ENCODE results near the gene SPECC1. TPM values are rescaled to one million over a fixed set of nuclear protein-coding genes. Genes with fewer than 3 reads are reported as not detected.
A peak's percentile ranks its signal among the peaks of the same experiment; 100 is the strongest.

SPECC1 gene
- total and polyA plus RNA-seq, 9 of the 15 experiments (the other 6 are each of a cell fraction or from before 2014, with no cell fraction given): 2.4 to 19.6 (median 14.7) TPM

DNA sequence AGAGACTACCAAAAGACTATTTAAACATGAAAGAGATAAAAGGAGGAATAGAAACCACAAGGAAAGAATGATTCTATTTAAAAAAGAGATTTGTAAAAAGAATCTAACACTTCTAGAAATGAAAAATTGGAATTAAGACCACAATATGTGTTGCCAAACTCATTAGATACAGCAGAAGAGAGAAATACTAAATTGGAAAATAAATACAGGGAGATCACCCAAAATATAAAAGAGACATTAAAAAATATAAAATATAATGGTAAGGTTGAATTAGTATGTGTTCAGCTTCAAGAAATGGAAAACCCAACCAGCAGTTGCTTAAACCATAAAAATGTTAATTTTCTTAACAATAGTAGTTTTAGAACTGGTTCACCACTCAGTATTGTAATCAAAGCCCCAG, 297.8 kb downstream of the SPECC1 start:
- FAIRE-seq (no peak), DNase-seq (ENCODE audit: extremely low read depth in 1 of 4, low spot score in 3 of 4) (no peak), ATAC-seq (no peak)
- Histone ChIP-seq H2AFZ (ENCODE audit: low read depth, low read length) (no peak overlapping the region), H3K27ac (ENCODE audit: extremely low read depth, low read depth, low read length) (no peak overlapping the region), H3K4me1 (replicated peaks in 1 of 2; ENCODE audit: control insufficient read depth in 2 of 2, insufficient read depth in 2 of 2, low read length in 2 of 2) (no peaks in the 10 kb centered on the region), H3K4me3 (no peak overlapping the region), H3K9me1 (ENCODE audit: control insufficient read depth, insufficient read depth, low read length) (no peaks in the 10 kb centered on the region), H3K36me3 (ENCODE audit: control insufficient read depth, insufficient read depth, low read length) (no peaks in the 10 kb centered on the region), H3K4me2 (ENCODE audit: insufficient read depth, low read length) (no peak overlapping the region), H3K27me3 (ENCODE audit: control insufficient read depth in 2 of 2, insufficient read depth in 2 of 2, low read length in 2 of 2) (no peaks in the 10 kb centered on the region), H3K79me2 (ENCODE audit: control insufficient read depth, insufficient read depth, low read length) (no peaks in the 10 kb centered on the region), H4K20me1 (replicated peaks; ENCODE audit: control insufficient read depth, insufficient read depth, low read length) (no peaks in the 10 kb centered on the region), H3K9ac (ENCODE audit: insufficient read depth in 1 of 2, low read depth in 2 of 2, low read length in 2 of 2) (no peak overlapping the region), H3K9me3 (replicated peaks; ENCODE audit: control insufficient read depth, insufficient read depth, low read depth, low read length) (no peaks in the 10 kb centered on the region)
- POLR2A ChIA-PET: no interaction called here
- intact Hi-C loops (cut with micrococcal nuclease) (no loop called here), in situ Hi-C loops (cut with MboI) (no loop called here)
- TF ChIP-seq, protein P1, sequence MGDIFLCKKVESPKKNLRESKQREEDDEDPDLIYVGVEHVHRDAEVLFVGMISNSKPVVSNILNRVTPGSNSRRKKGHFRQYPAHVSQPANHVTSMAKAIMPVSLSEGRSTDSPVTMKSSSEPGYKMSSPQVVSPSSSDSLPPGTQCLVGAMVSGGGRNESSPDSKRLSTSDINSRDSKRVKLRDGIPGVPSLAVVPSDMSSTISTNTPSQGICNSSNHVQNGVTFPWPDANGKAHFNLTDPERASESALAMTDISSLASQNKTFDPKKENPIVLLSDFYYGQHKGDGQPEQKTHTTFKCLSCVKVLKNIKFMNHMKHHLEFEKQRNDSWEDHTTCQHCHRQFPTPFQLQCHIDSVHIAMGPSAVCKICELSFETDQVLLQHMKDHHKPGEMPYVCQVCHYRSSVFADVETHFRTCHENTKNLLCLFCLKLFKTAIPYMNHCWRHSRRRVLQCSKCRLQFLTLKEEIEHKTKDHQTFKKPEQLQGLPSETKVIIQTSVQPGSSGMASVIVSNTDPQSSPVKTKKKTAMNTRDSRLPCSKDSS (IDR thresholded peaks at IDR 0.05; ENCODE audit: low read depth, partially characterized antibody): peak; percentile 18
- TF ChIP-seq RBM25 (IDR thresholded peaks at IDR 0.05; ENCODE audit: low read depth, low read length, severe bottlenecking) (peak; percentile 27), ZFP30 (CRISPR knock-in tag; IDR thresholded peaks at IDR 0.05; ENCODE audit: borderline replicate concordance) (peak; percentile 48; the same call in 1 of the 2 replicates), ZNF24 (IDR thresholded peaks at IDR 0.05) (no peak)
- BruUV-seq (replicated peaks): no TSS peak
- CTCF ChIA-PET (ENCODE audit: low intra/inter-chr PET ratio): no interaction called here

DNA sequence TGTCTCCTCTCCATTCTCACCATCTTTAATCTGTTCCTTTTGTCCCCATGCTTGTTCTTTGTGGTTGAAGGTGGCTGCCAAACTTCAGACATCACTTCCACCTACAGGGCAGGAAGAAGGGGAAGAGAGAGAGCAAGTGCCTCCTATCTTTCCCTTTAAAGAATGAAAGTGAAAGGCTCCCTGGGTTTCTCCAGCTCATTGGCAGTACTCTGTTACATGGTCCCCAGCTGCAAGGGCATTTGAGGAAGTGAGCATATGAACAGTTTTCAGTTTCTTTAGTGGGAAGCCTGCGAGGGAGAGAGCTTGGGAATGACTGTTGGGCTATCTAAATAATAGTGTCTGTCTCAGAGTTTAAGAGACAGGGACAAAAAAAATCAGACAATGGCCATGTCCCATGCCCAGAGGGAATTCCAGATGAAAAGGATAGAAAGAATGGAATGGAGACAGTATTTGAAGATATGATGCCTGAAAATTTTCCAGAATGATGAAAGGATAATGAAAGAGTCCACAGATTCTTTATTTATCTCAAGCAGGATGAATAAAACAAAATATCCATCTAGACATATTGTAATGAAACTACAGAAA, 298.3 kb downstream of the SPECC1 start:
- Histone ChIP-seq H4K20me1 (replicated peaks; ENCODE audit: control insufficient read depth, insufficient read depth, low read length) (no peaks in the 10 kb centered on the region), H2AFZ (ENCODE audit: low read depth, low read length) (no peak overlapping the region), H3K4me3 (no peak overlapping the region), H3K4me2 (ENCODE audit: insufficient read depth, low read length) (no peak overlapping the region), H3K9me1 (ENCODE audit: control insufficient read depth, insufficient read depth, low read length) (no peaks in the 10 kb centered on the region), H3K9me3 (replicated peaks; ENCODE audit: control insufficient read depth, insufficient read depth, low read depth, low read length) (no peaks in the 10 kb centered on the region), H3K79me2 (ENCODE audit: control insufficient read depth, insufficient read depth, low read length) (no peaks in the 10 kb centered on the region), H3K27me3 (ENCODE audit: control insufficient read depth in 2 of 2, insufficient read depth in 2 of 2, low read length in 2 of 2) (no peaks in the 10 kb centered on the region), H3K9ac (ENCODE audit: insufficient read depth in 1 of 2, low read depth in 2 of 2, low read length in 2 of 2) (no peak overlapping the region), H3K27ac (ENCODE audit: extremely low read depth, low read depth, low read length) (no peak overlapping the region), H3K4me1 (replicated peaks in 1 of 2; ENCODE audit: control insufficient read depth in 2 of 2, insufficient read depth in 2 of 2, low read length in 2 of 2) (no peaks in the 10 kb centered on the region), H3K36me3 (ENCODE audit: control insufficient read depth, insufficient read depth, low read length) (no peaks in the 10 kb centered on the region)
- intact Hi-C loops (cut with micrococcal nuclease) (no loop called here), in situ Hi-C loops (cut with MboI) (no loop called here)
- FAIRE-seq: no peak
- no TSS peak for BruUV-seq (replicated peaks)
- ATAC-seq: no peak
- 86% methylated on average over 1 of the region's 1 CpG for WGBS (ENCODE audit: insufficient coverage, low coverage, missing lambda C conversion rate)
- DNase-seq (ENCODE audit: extremely low read depth in 1 of 4, low spot score in 3 of 4): no peak
- CTCF ChIA-PET (ENCODE audit: low intra/inter-chr PET ratio): no interaction called here
- POLR2A ChIA-PET: no interaction called here
- TF ChIP-seq HDAC1 (IDR thresholded peaks at IDR 0.05) (no peak), CCNT2 (IDR thresholded peaks at IDR 0.05; ENCODE audit: borderline replicate concordance, extremely low read depth, insufficient read length, low read depth, low read length) (no peak), NCOA4 (IDR thresholded peaks at IDR 0.05; ENCODE audit: partially characterized antibody) (no peak), RUNX1 (IDR thresholded peaks at IDR 0.05; ENCODE audit: low read depth) (no peak), KDM1A (IDR thresholded peaks at IDR 0.05) (no peak), NFXL1 (CRISPR knock-in tag; IDR thresholded peaks at IDR 0.05) (no peak), MYNN (IDR thresholded peaks at IDR 0.05) (no peak), MYNN (CRISPR knock-in tag; IDR thresholded peaks at IDR 0.05) (no peak), MECOM (CRISPR knock-in tag; IDR thresholded peaks at IDR 0.05) (no peak)
- TF ChIP-seq, protein P2, sequence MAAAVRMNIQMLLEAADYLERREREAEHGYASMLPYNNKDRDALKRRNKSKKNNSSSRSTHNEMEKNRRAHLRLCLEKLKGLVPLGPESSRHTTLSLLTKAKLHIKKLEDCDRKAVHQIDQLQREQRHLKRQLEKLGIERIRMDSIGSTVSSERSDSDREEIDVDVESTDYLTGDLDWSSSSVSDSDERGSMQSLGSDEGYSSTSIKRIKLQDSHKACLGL (CRISPR knock-in tag; IDR thresholded peaks at IDR 0.05; ENCODE audit: borderline replicate concordance, poor library complexity, severe bottlenecking): no peak
- TF ChIP-seq, protein P3, sequence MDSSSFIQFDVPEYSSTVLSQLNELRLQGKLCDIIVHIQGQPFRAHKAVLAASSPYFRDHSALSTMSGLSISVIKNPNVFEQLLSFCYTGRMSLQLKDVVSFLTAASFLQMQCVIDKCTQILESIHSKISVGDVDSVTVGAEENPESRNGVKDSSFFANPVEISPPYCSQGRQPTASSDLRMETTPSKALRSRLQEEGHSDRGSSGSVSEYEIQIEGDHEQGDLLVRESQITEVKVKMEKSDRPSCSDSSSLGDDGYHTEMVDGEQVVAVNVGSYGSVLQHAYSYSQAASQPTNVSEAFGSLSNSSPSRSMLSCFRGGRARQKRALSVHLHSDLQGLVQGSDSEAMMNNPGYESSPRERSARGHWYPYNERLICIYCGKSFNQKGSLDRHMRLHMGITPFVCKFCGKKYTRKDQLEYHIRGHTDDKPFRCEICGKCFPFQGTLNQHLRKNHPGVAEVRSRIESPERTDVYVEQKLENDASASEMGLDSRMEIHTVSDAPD (CRISPR knock-in tag; IDR thresholded peaks at IDR 0.05): no peak
